HG03442 (cell line): ENCODE data around the gene SOX5.

Experiments used
- ATAC-seq: cut with Tn5 transposase; IDR thresholded peaks from one replicate; pipeline ENCODE4 v1.9.1; 2021; ENCODE audit warnings: mild to moderate bottlenecking, moderate library complexity; ENCODE audit not compliant: unreplicated experiment

SOX5 gene

DNA sequence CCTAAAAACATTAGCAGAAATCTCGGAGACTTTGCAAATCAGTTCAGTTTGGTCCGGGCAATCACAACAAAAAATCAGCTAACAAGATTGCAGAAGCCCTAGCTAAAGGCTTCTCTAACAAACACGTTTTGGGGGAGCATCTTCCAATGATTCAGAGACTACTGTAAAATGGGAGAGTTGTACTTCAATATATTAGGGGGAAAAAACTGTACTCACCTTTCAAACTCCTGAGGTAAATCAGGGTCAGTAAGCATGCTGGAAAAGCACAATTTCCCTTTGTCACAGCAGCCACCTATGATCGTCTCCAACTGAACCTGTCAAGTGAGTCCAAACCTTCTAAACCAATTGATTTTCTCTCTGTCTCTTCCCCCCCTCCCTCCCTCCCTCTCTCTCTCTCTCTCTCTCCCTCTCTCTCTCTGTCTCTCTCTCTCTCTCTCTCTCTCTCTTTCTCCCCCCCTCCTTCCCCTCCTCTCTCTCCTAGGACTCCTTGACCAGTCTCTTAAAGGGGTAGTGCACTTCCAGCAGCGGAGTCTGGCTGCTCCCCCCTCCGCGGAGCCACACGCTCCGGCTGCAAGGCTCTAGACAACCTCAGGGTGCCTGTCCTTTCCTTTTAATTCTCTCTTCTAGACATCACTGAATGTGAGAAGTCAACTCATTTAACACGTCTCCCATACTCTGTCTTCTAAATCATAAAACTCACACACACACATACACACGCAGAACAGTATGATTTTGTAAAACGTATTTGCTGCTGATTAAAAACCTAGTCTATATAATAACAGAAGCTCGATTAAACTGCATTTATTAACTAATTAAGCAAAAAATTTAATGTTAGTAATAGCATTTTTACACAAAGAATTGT, at the start of gene SOX5:
SOX5 (minus strand) TSS at position 323 of the 862 bp plus-strand sequence; CDS start at position 254, 69 bp downstream.
- no peak for ATAC-seq

DNA sequence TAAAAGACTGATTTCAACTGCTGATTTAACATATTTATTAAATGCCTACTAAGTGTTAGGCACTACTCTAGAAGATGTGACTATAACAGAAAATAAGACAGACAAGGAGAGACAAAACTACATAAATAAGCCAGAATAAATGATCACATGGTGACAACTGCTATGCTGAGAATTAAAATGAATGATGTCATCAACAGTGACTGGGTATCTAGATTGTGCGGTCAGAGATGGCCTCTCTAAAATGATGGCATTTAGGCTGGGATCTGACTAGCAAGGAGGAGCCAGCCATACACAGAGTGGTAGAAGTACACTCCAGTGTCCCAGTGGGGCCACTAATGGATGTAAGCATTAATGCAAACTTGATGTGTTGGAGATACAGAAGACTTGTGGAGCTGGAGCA, 37.6 kb upstream of the SOX5 start:
- no peak for ATAC-seq

DNA sequence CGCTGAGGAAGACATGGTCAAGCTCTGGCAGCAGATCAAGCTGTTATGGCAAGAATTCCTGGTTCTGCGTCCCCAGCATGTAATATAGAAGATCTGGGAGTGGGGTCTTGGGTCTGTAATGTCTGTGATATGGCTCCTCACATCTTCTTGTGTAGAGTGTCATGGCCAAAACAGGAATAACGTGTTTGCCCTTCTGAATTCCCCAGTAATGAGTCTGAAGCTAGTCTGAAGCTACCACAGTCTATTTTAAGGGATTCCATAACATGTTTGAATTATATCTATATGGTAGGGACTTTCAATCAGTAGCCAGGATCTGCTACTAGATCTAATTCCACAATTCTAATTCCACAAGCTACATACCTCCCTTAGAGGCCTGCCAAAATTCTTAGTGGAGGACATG, 31.4 kb upstream of the SOX5 start:
- ATAC-seq = no peak

- ATAC-seq = no peak
Observed at GRCh38 chr12:23964812-23965211, 15.3 kb upstream of the SOX5 start.

- ATAC-seq = no peak
Observed at GRCh38 chr12:23959826-23960225, 10.4 kb upstream of the SOX5 start.

GRCh38 chr12:23954332-23954731, 4.9 kb upstream of the SOX5 start:
- ATAC-seq = no peak

DNA sequence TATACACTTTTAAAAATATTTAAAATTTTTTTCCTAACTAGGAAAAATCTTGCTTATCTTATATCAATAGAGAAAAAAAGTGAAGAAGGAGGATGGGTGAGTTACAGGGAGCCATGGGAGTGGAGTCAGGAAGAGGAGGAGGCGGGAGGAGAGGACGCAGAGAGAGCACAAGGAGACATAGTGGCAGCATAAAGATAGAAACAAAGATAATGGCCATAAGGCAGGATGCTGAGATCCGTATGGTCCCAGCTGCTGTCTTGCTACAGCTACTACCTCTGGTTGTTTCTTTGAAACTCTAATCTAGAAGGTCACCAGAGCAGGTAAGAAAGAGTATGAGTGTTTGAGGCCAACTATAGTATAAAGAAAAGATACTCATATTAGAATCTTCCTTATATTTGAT, 2.6 kb upstream of the SOX5 start:
- ATAC-seq = no peak

DNA sequence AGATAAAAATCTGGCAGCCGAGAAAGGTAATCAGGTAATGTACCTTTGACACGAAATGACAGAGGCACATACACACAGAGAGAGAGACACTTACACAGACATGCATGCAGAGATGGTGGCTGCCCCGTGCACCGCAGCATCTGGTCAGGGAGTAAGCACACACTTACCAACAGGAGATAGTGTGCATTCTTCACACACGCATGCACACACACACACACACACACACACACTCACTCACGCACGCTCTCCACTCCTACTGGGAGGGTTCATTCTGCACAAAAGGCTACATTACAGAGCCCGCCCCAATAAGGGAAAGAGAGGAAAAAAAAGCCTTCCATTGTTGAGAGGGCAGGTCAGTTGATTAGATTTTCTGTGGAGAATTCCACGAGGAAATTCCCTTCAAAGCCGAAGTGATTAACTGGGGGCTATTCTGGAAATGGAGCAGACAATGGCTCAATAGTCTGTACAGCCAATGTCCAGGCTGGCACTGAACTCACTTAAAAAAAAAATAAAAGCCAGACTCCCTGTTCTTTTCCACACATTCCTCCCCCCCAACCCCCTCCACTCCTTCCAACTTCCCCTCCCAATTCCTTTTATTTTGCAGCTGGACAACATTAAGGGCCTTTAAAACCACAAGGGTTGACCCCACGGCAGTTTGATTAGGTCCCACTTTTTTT, 1.4 kb upstream of the SOX5 start:
- no peak for ATAC-seq

DNA sequence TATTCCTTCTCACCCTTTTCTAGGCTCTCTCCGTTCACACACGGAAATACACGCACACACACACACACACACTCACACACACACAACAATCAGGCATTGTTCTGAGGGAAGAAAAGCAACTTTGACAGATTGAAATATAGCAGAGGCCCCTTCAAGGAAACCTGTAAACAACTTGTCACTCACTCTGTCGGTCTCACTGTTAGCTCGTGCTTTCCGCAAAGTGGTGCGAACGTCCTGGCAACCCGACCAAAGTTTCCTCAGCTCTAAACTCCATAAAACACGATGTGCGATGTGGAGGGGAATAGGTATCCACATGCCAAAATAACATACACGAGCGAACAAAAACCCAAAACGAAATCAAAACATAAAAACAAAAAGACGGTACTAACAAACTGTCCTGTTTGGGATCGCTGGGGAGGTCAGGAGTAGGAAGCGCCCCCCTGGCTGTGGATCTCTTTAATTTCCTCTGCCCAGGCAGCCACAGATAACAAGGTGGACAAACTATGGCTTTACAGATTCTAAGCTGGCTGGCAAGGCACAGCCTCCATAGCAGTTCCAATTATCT, 822 bp upstream of the SOX5 start:
- ATAC-seq = no peak

DNA sequence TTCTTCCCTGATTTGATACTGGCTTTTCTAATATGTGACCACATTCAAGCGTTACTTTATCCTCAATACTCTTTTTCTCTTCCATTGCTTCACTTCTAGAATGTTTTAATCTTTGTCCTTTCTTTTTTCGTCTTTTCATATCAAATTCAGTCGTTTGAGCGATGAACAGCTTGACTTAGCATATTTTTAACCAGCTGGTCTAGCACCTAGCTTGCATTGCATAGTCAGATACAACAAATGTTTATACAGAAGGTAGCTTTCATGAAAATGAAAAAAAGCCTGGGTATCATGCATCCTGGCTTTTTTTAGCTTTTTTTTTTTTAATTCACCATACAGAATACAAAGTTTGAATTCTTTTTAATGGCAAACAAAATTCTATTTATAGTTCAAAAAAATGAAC, 1.2 kb downstream of the SOX5 start:
- ATAC-seq = no peak

DNA sequence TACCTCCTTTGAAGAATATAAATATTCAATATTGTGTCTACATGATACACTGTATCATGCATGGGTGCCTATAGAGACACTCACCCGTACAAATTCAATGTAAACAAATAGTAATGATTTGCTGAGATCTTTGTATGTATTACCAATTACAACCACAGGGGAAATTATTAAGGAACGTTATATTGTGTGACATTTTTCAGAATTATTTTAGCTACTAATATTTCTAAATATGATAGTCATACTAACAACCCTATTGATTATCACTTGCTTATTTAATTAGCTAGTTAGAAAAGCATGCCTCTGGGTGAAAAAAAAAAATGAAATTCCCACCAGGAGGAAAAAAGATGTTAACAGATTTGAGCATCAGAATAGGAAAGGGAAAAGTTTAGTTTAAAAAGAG, 2.1 kb downstream of the SOX5 start:
- no peak for ATAC-seq

GRCh38 chr12:23945249-23945648, 4.2 kb downstream of the SOX5 start:
- no peak for ATAC-seq

GRCh38 chr12:23944067-23944466, 5.4 kb downstream of the SOX5 start:
- ATAC-seq = no peak

GRCh38 chr12:23942841-23943240, 6.6 kb downstream of the SOX5 start:
- ATAC-seq = no peak

GRCh38 chr12:23941780-23942179, 7.7 kb downstream of the SOX5 start:
- no peak for ATAC-seq

DNA sequence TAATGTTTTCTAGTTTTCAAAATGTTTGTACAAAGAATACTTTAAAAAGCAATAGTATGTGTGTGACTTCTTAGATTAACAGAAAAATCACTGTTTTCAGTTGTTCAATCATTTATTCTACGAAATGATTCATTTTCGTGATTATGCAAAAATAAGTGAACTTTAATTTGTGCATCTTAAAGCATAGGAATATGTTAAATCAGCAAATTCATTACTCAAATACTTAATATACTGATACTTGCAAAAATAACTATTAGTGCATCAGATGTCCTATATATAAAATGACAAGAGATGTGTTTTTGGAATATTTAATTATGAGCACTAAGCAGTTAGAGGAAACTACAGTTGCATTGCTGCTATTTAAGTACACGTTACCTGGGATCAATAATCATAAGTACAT, 11.0 kb downstream of the SOX5 start:
- no peak for ATAC-seq

DNA sequence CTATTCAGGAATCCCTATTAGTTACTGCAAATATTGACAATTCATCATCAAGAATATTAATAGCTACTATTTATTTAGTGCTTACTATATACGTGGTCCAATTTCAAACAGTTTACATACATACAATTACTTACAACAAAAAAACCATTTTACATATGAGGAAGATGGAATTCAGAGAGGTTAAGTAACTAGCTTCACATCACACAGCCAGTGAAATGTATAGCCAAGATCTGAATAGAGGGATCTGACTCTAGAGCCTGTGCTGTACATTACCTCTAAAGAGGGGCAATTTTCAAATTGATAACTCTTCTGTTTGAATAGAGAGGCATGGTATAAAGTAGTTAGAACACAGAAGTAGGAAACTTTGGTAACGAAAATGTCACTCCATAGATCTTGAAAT, 18.3 kb downstream of the SOX5 start:
- ATAC-seq = no peak

DNA sequence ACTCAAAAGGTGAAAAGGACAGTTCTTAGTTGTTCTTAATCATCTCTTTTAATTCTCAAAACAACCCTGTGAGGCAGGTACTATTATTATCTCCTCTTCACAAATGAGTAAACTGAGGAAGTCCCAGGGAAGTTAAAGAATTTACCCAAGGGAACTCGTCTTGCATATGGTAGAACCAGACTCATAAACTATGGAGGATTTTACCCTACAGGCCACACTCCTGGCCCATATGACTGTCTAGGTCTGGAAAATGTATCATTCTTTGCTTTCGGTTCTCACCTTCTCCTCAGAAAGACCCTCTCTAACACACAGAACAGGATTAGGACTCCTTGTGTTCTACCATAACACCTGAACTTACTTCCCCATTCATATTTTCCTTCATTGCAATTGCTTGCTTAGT, 18.9 kb downstream of the SOX5 start:
- no peak for ATAC-seq

- ATAC-seq = no peak
Observed at GRCh38 chr12:23929906-23930305, 19.6 kb downstream of the SOX5 start.

DNA sequence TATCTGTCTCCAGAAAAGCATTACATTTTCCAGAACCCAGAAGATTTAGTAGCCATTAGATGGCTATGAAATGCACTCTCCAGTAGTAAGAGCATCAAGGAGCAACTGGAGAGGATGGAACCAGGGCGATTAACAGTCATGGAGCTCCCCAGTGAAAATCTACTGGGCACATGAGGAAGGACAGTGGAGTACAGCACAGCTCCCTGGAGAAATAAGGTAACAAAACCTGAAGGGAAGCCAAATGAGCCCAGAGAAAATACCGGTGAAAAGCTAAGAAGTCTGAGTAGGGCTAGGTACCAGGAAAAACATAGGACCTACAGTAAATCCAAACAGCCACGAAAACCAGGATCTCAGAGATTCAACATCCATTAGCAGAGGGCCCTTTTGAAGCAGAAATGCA, 21.6 kb downstream of the SOX5 start:
- no peak for ATAC-seq

DNA sequence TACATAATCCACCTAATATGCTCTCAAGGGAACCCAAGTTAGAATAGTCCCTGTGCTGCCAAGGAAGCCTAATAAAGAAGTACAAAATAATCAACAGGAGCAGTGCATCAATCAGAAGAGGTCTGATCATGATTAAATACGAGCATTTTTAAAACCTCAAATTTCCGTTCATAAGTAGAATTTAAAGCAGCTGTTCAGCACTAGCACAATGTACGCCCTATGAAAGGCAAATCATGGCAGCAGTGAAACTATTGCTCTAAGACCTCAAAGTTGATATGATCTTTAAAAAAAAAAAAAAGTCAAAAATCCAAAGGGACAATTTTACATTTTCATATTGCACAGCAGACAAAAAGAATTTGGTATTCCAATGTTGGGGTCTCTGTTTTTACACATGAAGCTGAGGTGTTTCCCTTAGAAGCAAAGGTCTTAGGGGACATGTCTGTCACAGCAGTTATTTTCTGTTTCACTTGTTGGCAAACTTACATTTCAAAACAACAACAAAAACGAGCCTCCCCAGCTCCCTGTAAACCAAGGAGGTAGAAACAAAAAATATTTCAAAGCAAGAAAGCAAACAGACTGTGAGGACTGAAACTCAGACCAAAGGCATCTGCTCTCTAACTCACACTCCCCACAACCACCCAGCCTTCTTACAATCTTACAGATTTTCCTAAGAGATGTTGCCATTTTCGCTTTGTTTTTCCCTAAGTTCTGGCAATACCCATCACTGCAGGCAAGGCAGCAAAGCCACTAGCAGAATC, 28.2 kb downstream of the SOX5 start:
- ATAC-seq = no peak
